ENCODE data around the gene CHAF1B. TPM values are rescaled to one million over a fixed set of nuclear protein-coding genes. Genes with fewer than 3 reads are reported as not detected.

CHAF1B gene
- total and polyA plus RNA-seq, 2 donors (not counting 3 experiments of a cell fraction or from before 2014, with no cell fraction given) = 7.0 to 13.0 TPM

GRCh38 chr21:36456729-36457414 is 71.7 kb downstream of the CHAF1B start:
- ChIA-PET POLR2A (interaction anchor here (0.8 to 2.0 kb wide), 2 partner anchors 27 to 29 kb away, joined by 3 to 7 read pairs; no protein-coding TSS in a partner anchor), CTCF (interaction anchor here (0.9 to 1.4 kb wide), 5 partner anchors 8 to 35 kb away, joined by 3 to 6 read pairs (median 4); no protein-coding TSS in a partner anchor)
- Histone ChIP-seq H3K9me3 (replicated peaks; ENCODE audit: control insufficient read depth, insufficient read depth, low read length) (no peaks in the 10 kb centered on the region), H3K4me2 (ENCODE audit: insufficient read depth, low read length) (peak overlapping the region; percentile 19), H2AFZ (ENCODE audit: low read depth, low read length) (no peak overlapping the region), H3K36me3 (ENCODE audit: control insufficient read depth in 2 of 2, extremely low read depth in 1 of 2, insufficient read depth in 2 of 2, low read length in 2 of 2) (peaks cover 3 to 10% of the 10 kb centered on the region in 2 experiments), H3K9me1 (replicated peaks; ENCODE audit: control insufficient read depth, extremely low read depth, insufficient read depth, low read length) (no peaks in the 10 kb centered on the region), H4K20me1 (replicated peaks; ENCODE audit: control insufficient read depth, extremely low read depth, insufficient read depth, low read length) (no peaks in the 10 kb centered on the region), H3K27ac (ENCODE audit: insufficient read depth, low read depth, low read length) (peak overlapping the region; percentile 97), H3K9ac (replicated peaks; ENCODE audit: extremely low read depth, insufficient read depth, low read length) (peak overlapping the region; percentile 39), H3K79me2 (ENCODE audit: control insufficient read depth, insufficient read depth, low read length) (peaks cover 73% of the 10 kb centered on the region), H3K27me3 (ENCODE audit: control insufficient read depth in 2 of 2, insufficient read depth in 2 of 2, low read length in 2 of 2) (no peaks in the 10 kb centered on the region), H3K4me1 (ENCODE audit: control insufficient read depth, extremely low read depth, insufficient read depth, low read length) (peaks cover 47% of the 10 kb centered on the region), H3K4me3 (replicated peaks in 1 of 3; ENCODE audit: insufficient read depth in 1 of 3, low read depth in 1 of 3, low read length in 3 of 3) (no peak overlapping the region)
- FAIRE-seq (peak; percentile 92), DNase-seq (ENCODE audit: low read depth, low spot score) (peak; percentile 98)
- BruUV-seq (replicated peaks) = TSS peak; percentile 88
- intact Hi-C loops (cut with micrococcal nuclease) = loop anchor here (1.0 kb wide), 1 partner anchor 27 kb away; no protein-coding TSS in a partner anchor
- dilution Hi-C loops (cut with MboI; ENCODE audit: extremely low pct_ligation_motif_present, low sequenced_read_pairs) = no loop called here
- TF ChIP-seq EZH2 (IDR thresholded peaks at IDR 0.05; ENCODE audit: borderline replicate concordance, low read depth, low read length, severe bottlenecking) = no peak
- TF ChIP-seq FOS (IDR thresholded peaks at IDR 0.05; ENCODE audit: borderline replicate concordance, insufficient read depth, low read length) = peak; percentile 96
- peak; percentile 28 for TF ChIP-seq MYC (IDR thresholded peaks at IDR 0.05; ENCODE audit: low read depth, low read length)
- peak; percentile 96 for TF ChIP-seq POLR2AphosphoS5 (IDR thresholded peaks at IDR 0.05; ENCODE audit: insufficient read depth, low read depth, low read length)
- peak; percentile 92 for TF ChIP-seq JUN (IDR thresholded peaks at IDR 0.05; ENCODE audit: borderline replicate concordance, insufficient read depth, insufficient read length, low read depth)
- TF ChIP-seq MAX (IDR thresholded peaks at IDR 0.05; ENCODE audit: insufficient read depth, insufficient read length) = no peak
- TF ChIP-seq GATA2 (IDR thresholded peaks at IDR 0.05; ENCODE audit: insufficient read depth, insufficient read length, low read depth, low read length) = peak; percentile 80
- TF ChIP-seq POLR2A (IDR thresholded peaks at IDR 0.05; ENCODE audit: low read depth, low read length) = peak; percentile 70
